Prostate gland (tissue), 2 donors: Measurements from ENCODE around the gene LGALS3BP. TPM values are rescaled to one million over a fixed set of nuclear protein-coding genes. Genes with fewer than 3 reads are reported as not detected.

Experiments
- DNase-seq: peaks from one replicate; pipeline ENCODE4 v3.0.0-alpha.2; 2019; ENCODE audit warnings: low spot score
- H3K27ac ChIP-seq, 2 donors: fragments of 200-600 bp; sonication (generic); 2 replicates each; pipeline ENCODE4 v1.5.1; 2017 to 2019
- H3K27me3 ChIP-seq: fragments of 200-600 bp; sonication (generic); replicated peaks from 2 replicates; pipeline ENCODE4 v1.5.1; 2019; ENCODE audit not compliant: insufficient read depth
- H3K36me3 ChIP-seq, 2 donors: fragments of 200-600 bp; sonication (generic); 1 replicate in 1 of 2; 2 replicates in 1 of 2; pipeline versions ENCODE4 v1.5.1 to v1.8.1; 2017 to 2019
- H3K4me1 ChIP-seq: fragments of 200-600 bp; sonication (generic); replicated peaks from 2 replicates; pipeline ENCODE4 v1.5.1; 2019
- H3K4me3 ChIP-seq, 2 donors: fragments of 200-600 bp; sonication (generic); 2 replicates each; pipeline ENCODE4 v1.5.1; 2017 to 2019
- H3K9me3 ChIP-seq: fragments of 200-600 bp; sonication (generic); 2 replicates; pipeline ENCODE4 v1.5.1; 2017
- CTCF ChIP-seq, 4 experiments: fragments of 200-600 bp in 2 of 4; fragments of 450-650 bp in 2 of 4; sonication (generic) in 2 of 4; IDR thresholded peaks; 1 replicate in 3 of 4; 2 replicates in 1 of 4; pipeline ENCODE4 v1.5.1; 2016 to 2019; ENCODE audit warnings: antibody characterized with exemption in 4 of 4, mild to moderate bottlenecking in 2 of 4, moderate library complexity in 2 of 4
- POLR2A ChIP-seq: fragments of 450-650 bp; IDR thresholded peaks from one replicate; pipeline ENCODE4 v1.6.1; 2016; ENCODE audit warnings: antibody characterized with exemption, mild to moderate bottlenecking
- POLR2AphosphoS5 ChIP-seq: sonication (generic); formaldehyde crosslinking; IDR thresholded peaks from one replicate; pipeline ENCODE4 v1.6.1; 2017; ENCODE audit warnings: antibody characterized with exemption
- WGBS: methylation state at CpG from one replicate; pipeline ENCODE4 v1.1.5; 2018; 5-methylcytosine and 5-hydroxymethylcytosine counted together
- intact Hi-C: fragments of 100-400 bp; cut with DNase I; formaldehyde crosslinking; loops from one replicate; pipeline ENCODE4 v1.14.2; 2022
- total RNA-seq, 2 donors: library from RNA; depleted of rRNA; stranded (reverse); fragments of >200 nt; gene quantifications; one replicate each; pipeline ENCODE4 v1.1.0, GENCODE V29; 2016

LGALS3BP gene
- total RNA-seq, 2 donors from 2014 or later: 570 to 890 TPM

- intact Hi-C loops: loop anchor here (5.0 kb wide), 1 partner anchor 38 kb away; no protein-coding TSS in a partner anchor
- DNase-seq: peak; percentile 98
- Histone ChIP-seq H3K36me3 (no peaks in the 10 kb centered on the region), H3K27ac (peak overlapping the region; percentile 92), H3K4me1 (peaks cover 14% of the 10 kb centered on the region), H3K9me3 (no peaks in the 10 kb centered on the region), H3K4me3 (no peak overlapping the region), H3K27me3 (no peaks in the 10 kb centered on the region)
- peak; percentile 97 for TF ChIP-seq POLR2AphosphoS5
- TF ChIP-seq POLR2A: peak; percentile 47
- no peak for TF ChIP-seq CTCF (IDR thresholded peaks at IDR 0.05)
- WGBS: 2% methylated on average over 16 of the region's 16 CpGs
Measured at GRCh38 chr17:78933959-78934568, 45.7 kb downstream of the LGALS3BP start.

- no peak for DNase-seq
Measured at GRCh38 chr17:78933025-78933958, 46.4 kb downstream of the LGALS3BP start.

GRCh38 chr17:78929908-78930775, 49.6 kb downstream of the LGALS3BP start:
- no peak for TF ChIP-seq CTCF (IDR thresholded peaks at IDR 0.05)
- no peak for TF ChIP-seq POLR2AphosphoS5
- TF ChIP-seq POLR2A: no peak
- no peak overlapping the region for H3K4me3 ChIP-seq
- no peak overlapping the region for H3K27ac ChIP-seq
- H3K4me1 ChIP-seq: peaks cover 14% of the 10 kb centered on the region
- no peaks in the 10 kb centered on the region for H3K9me3 ChIP-seq
- no peaks in the 10 kb centered on the region for H3K36me3 ChIP-seq
- no peaks in the 10 kb centered on the region for H3K27me3 ChIP-seq
- no peak for DNase-seq
- intact Hi-C loops: loop anchor here (5.0 kb wide), 1 partner anchor 42 kb away; no protein-coding TSS in a partner anchor
- WGBS: 42% methylated on average over 26 of the region's 31 CpGs

More at GRCh38 chr17:78933025-78933958, 46.4 kb downstream of the LGALS3BP start:
- peaks cover 14% of the 10 kb centered on the region for H3K4me1 ChIP-seq
- H3K4me3 ChIP-seq: no peak overlapping the region
- no peak for TF ChIP-seq POLR2AphosphoS5
- intact Hi-C loops: loop anchor here (5.0 kb wide), 1 partner anchor 39 kb away; no protein-coding TSS in a partner anchor
- peak overlapping the region; percentile 92 for H3K27ac ChIP-seq
- H3K36me3 ChIP-seq: no peaks in the 10 kb centered on the region
- H3K9me3 ChIP-seq: no peaks in the 10 kb centered on the region
- WGBS: 60% methylated on average over 18 of the region's 18 CpGs
- no peaks in the 10 kb centered on the region for H3K27me3 ChIP-seq

- H3K36me3 ChIP-seq: no peaks in the 10 kb centered on the region
Measured at GRCh38 chr17:78925662-78926555, 53.8 kb downstream of the LGALS3BP start.

GRCh38 chr17:78925234-78925633, 54.5 kb downstream of the LGALS3BP start, which contains the start of gene TIMP2:
TSS of gene TIMP2 (minus strand) at chr17:78925387. CDS start at chr17:78925088, 299 bp downstream.
- Histone ChIP-seq H3K4me3 (peak within 1 kb of the TSS; percentile 49 to 58), H3K27me3 (no peaks in the 10 kb centered on the region), H3K27ac (peak within 1 kb of the TSS; percentile 88 to 90), H3K9me3 (no peaks in the 10 kb centered on the region), H3K4me1 (peaks cover 6% of the 10 kb centered on the region), H3K36me3 (no peaks in the 10 kb centered on the region)
- intact Hi-C loops: no loop called here
- TF ChIP-seq CTCF (IDR thresholded peaks at IDR 0.05): peak in 2 of 4 experiments; percentile 14 to 34
- peak; percentile 82 for TF ChIP-seq POLR2AphosphoS5
- TF ChIP-seq POLR2A: peak; percentile 39
- DNase-seq: peak; percentile 82
- 2% methylated on average over 27 of the region's 52 CpGs for WGBS

More at GRCh38 chr17:78925662-78926555, 53.8 kb downstream of the LGALS3BP start:
- WGBS: 35% methylated on average over 18 of the region's 33 CpGs
- H3K4me1 ChIP-seq: peaks cover 6% of the 10 kb centered on the region
- TF ChIP-seq POLR2A (no peak), POLR2AphosphoS5 (peak; percentile 14)
- H3K9me3 ChIP-seq: no peaks in the 10 kb centered on the region
- H3K27ac ChIP-seq: peak overlapping the region; percentile 88 to 90
- intact Hi-C loops: no loop called here
- no peak for DNase-seq
- H3K4me3 ChIP-seq: peak overlapping the region; percentile 49 to 58
- H3K27me3 ChIP-seq: no peaks in the 10 kb centered on the region
